HFFc6 (cell line): ENCODE results near the gene HABP4. TPM values are rescaled to one million over a fixed set of nuclear protein-coding genes. Genes with fewer than 3 reads are reported as not detected.

Experiments
- DNase-seq: peaks from one replicate; pipeline ENCODE4 v3.0.0-alpha.2; 2018
- H3K27ac Mint-ChIP-seq: 2 replicates; pipeline ENCODE4 v1.8.0; 2020; ENCODE audit warnings: mild to moderate bottlenecking, mixed read lengths
- H3K27me3 Mint-ChIP-seq: 2 replicates; pipeline ENCODE4 v1.8.0; 2021; ENCODE audit warnings: mild to moderate bottlenecking, moderate library complexity, mixed read lengths; ENCODE audit not compliant: insufficient read depth
- H3K36me3 Mint-ChIP-seq: 2 replicates; pipeline ENCODE4 v1.8.0; 2021; ENCODE audit warnings: low read depth, mixed read lengths
- H3K4me1 Mint-ChIP-seq: 2 replicates; pipeline ENCODE4 v1.8.0; 2020; ENCODE audit warnings: low read depth, mixed read lengths
- H3K4me3 Mint-ChIP-seq: 2 replicates; pipeline ENCODE4 v1.8.0; 2020; ENCODE audit warnings: mild to moderate bottlenecking, moderate library complexity, mixed read lengths
- H3K9me3 Mint-ChIP-seq: 2 replicates; pipeline ENCODE4 v1.8.0; 2020; ENCODE audit warnings: mild to moderate bottlenecking, mixed read lengths
- total RNA-seq, 6 experiments: library from RNA; stranded (reverse); fragmentation: NEBNext Ultra II Directional; extraction: Animal tissue kit (Norgen Biotek cat#: 25700); gene quantifications; 2 replicates in 1 of 6; 3 replicates in 5 of 6; pipeline ENCODE4 v1.2.3, GENCODE V29; 2021
- TF ChIP-seq, protein P1 (sequence below): fragments of 200-600 bp; sonication (generic); IDR thresholded peaks from 2 replicates; pipeline ENCODE4 v1.5.0; 2021; ENCODE audit warnings: antibody characterized with exemption, mild to moderate bottlenecking

Gene HABP4
- total RNA-seq, 6 experiments from 2014 or later, result 20.1 to 26.6 (median 24.9) TPM

DNA sequence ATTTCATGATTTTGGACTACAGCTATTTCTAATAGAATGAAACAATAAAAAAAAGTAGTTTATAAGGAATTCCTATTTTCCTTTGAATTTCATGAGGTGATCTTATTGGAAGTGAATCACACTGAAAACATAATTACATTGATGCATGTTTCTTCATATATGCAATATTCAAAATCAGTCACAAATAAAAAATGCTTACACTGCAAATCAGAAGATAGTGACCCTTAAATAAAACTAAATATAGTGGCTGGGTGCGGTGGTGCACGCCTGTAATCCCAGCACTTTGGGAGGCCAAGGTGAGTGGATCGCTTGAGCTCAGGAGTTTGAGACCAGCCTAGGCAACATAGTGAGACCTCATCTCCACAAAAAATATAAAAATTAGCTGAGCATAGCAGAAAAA lies 90.1 kb downstream of the HABP4 start:
- Mint-ChIP-seq H3K4me1 (no peaks in the 10 kb centered on the region), H3K36me3 (no peaks in the 10 kb centered on the region), H3K27me3 (no peaks in the 10 kb centered on the region), H3K27ac (no peak overlapping the region), H3K4me3 (no peak overlapping the region), H3K9me3 (no peaks in the 10 kb centered on the region)
- TF ChIP-seq, protein P1, sequence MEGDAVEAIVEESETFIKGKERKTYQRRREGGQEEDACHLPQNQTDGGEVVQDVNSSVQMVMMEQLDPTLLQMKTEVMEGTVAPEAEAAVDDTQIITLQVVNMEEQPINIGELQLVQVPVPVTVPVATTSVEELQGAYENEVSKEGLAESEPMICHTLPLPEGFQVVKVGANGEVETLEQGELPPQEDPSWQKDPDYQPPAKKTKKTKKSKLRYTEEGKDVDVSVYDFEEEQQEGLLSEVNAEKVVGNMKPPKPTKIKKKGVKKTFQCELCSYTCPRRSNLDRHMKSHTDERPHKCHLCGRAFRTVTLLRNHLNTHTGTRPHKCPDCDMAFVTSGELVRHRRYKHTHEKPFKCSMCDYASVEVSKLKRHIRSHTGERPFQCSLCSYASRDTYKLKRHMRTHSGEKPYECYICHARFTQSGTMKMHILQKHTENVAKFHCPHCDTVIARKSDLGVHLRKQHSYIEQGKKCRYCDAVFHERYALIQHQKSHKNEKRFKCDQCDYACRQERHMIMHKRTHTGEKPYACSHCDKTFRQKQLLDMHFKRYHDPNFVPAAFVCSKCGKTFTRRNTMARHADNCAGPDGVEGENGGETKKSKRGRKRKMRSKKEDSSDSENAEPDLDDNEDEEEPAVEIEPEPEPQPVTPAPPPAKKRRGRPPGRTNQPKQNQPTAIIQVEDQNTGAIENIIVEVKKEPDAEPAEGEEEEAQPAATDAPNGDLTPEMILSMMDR, result no peak
- DNase-seq, result no peak

Other genes with a start within 250 kb of the HABP4 start
- not detected for gene HSD17B3, start 148.0 kb upstream of the HABP4 start, total RNA-seq
- 10 to 100 TPM; 15.6 to 23.9 (median 19.9) TPM for gene SLC35D2, start 66.5 kb upstream of the HABP4 start, total RNA-seq
- 10 to 100 TPM in 5 of 6 experiments, 1 to 10 TPM in 1; 6.1 to 12.2 (median 11.5) TPM for gene ZNF367, start 31.8 kb upstream of the HABP4 start, total RNA-seq
- 10 to 100 TPM; 10.7 to 14.9 (median 12.1) TPM for gene CDC14B, start 169.7 kb downstream of the HABP4 start, total RNA-seq
- 10 to 100 TPM; 16.3 to 19.7 (median 17.8) TPM for gene PRXL2C, start 205.1 kb downstream of the HABP4 start, total RNA-seq